Breast epithelium (tissue), 3 donors: ENCODE results near the gene HADH.

Experiments
- CTCF ChIP-seq, 3 donors: fragments of 450-650 bp; IDR thresholded peaks; one replicate each; pipeline ENCODE4 v1.5.1; 2016 to 2017; ENCODE audit warnings: antibody characterized with exemption in 3 of 3, mild to moderate bottlenecking in 3 of 3, moderate library complexity in 3 of 3
- POLR2A ChIP-seq: fragments of 450-650 bp; IDR thresholded peaks from one replicate; pipeline ENCODE4 v1.6.1; 2016; ENCODE audit warnings: antibody characterized with exemption, mild to moderate bottlenecking, moderate library complexity
- POLR2AphosphoS5 ChIP-seq, 3 donors: sonication (generic); formaldehyde crosslinking; IDR thresholded peaks; one replicate each; pipeline ENCODE4 v1.6.1; 2017; ENCODE audit warnings: antibody characterized with exemption in 3 of 3

- TF ChIP-seq CTCF (IDR thresholded peaks at IDR 0.05) (no peak), POLR2AphosphoS5 (IDR thresholded peaks at IDR 0.05) (no peak), POLR2A (no peak)
Observed at GRCh38 chr4:108004646-108005045, 15.0 kb downstream of the HADH start.
